Activated CD8-positive, alpha-beta memory T cell treated with anti-CD3 and anti-CD28 coated beads for 4 hours (primary cell): Measurements from ENCODE around the gene TMPRSS5.

Experiments
- DNase-seq, 2 donors: peaks; one replicate each; pipeline ENCODE4 v3.0.0-alpha.2; 2020; ENCODE audit warnings: low read depth in 2 of 2

TMPRSS5 gene

GRCh38 chr11:113667801-113668200 lies 38.3 kb downstream of the TMPRSS5 start:
- no peak for DNase-seq

- DNase-seq: no peak
Observed at GRCh38 chr11:113666584-113666983, 39.5 kb downstream of the TMPRSS5 start.

GRCh38 chr11:113664981-113665710 lies 41.0 kb downstream of the TMPRSS5 start:
- DNase-seq: no peak

GRCh38 chr11:113664069-113664980 lies 41.8 kb downstream of the TMPRSS5 start:
- DNase-seq: no peak

GRCh38 chr11:113663567-113663966 lies 42.5 kb downstream of the TMPRSS5 start:
- DNase-seq: no peak

GRCh38 chr11:113655771-113656170 lies 50.3 kb downstream of the TMPRSS5 start:
- DNase-seq: no peak

GRCh38 chr11:113651023-113651422 lies 55.1 kb downstream of the TMPRSS5 start:
- DNase-seq: no peak

- no peak for DNase-seq
Observed at GRCh38 chr11:113649311-113649710, 56.8 kb downstream of the TMPRSS5 start.

- no peak for DNase-seq
Observed at GRCh38 chr11:113647856-113648255, 58.3 kb downstream of the TMPRSS5 start.

GRCh38 chr11:113647108-113647507 lies 59.0 kb downstream of the TMPRSS5 start:
- no peak for DNase-seq

- no peak for DNase-seq
Observed at GRCh38 chr11:113645593-113646349, 60.3 kb downstream of the TMPRSS5 start.

- no peak for DNase-seq
Observed at GRCh38 chr11:113644605-113645004, 61.5 kb downstream of the TMPRSS5 start.

- no peak for DNase-seq
Observed at GRCh38 chr11:113643701-113644100, 62.4 kb downstream of the TMPRSS5 start.

- no peak for DNase-seq
Observed at GRCh38 chr11:113643006-113643585, 63.0 kb downstream of the TMPRSS5 start.

GRCh38 chr11:113642090-113642489 lies 64.0 kb downstream of the TMPRSS5 start:
- no peak for DNase-seq

GRCh38 chr11:113638376-113638775 lies 67.7 kb downstream of the TMPRSS5 start:
- no peak for DNase-seq

GRCh38 chr11:113637636-113638035 lies 68.5 kb downstream of the TMPRSS5 start:
- no peak for DNase-seq
